K562 (cell line): ENCODE results near the gene YPEL1. TPM values are rescaled to one million over a fixed set of nuclear protein-coding genes. Genes with fewer than 3 reads are reported as not detected.
A peak's percentile ranks its signal among the peaks of the same experiment; 100 is the strongest.

Experiments used
- CBFB ChIP-seq: sonication (generic); formaldehyde crosslinking; IDR thresholded peaks from 2 replicates; pipeline ENCODE4 v1.4.0; 2020; ENCODE audit warnings: mild to moderate bottlenecking, missing genetic modification reagents
- CREB1 ChIP-seq, 2 experiments: sonication (generic) in 1 of 2; formaldehyde crosslinking in 1 of 2; IDR thresholded peaks; 2 replicates each; pipeline versions ENCODE4 v1.6.1 to v1.8.0; 2012 to 2022; ENCODE audit warnings: inconsistent platforms in 1 of 2, mild to moderate bottlenecking in 1 of 2, missing genetic modification reagents in 1 of 2, moderate library complexity in 1 of 2
- EHMT2 ChIP-seq: fragments of 450-650 bp; IDR thresholded peaks from 2 replicates; pipeline ENCODE4 v1.6.1; 2018; ENCODE audit warnings: antibody characterized with exemption
- ETV5 ChIP-seq: sonication (generic); formaldehyde crosslinking; IDR thresholded peaks from 2 replicates; pipeline ENCODE4 v1.4.0; 2020; ENCODE audit warnings: low read depth, mild to moderate bottlenecking, missing genetic modification reagents
- HDAC2 ChIP-seq: fragments of 450-650 bp; IDR thresholded peaks from 2 replicates; pipeline ENCODE4 v1.6.1; 2016; ENCODE audit warnings: mild to moderate bottlenecking
- HDAC8 ChIP-seq: fragments of 450-650 bp; IDR thresholded peaks from 2 replicates; pipeline ENCODE4 v1.6.1; 2016; ENCODE audit warnings: mild to moderate bottlenecking, missing genetic modification characterization, moderate library complexity, missing compliant biosample characterization
- KDM5B ChIP-seq: fragments of 200-600 bp; sonication (generic); IDR thresholded peaks from 2 replicates; pipeline ENCODE4 v1.6.1; 2012; ENCODE audit warnings: low read depth, mild to moderate bottlenecking, moderate library complexity, low read length, control low read depth, inconsistent platforms; ENCODE audit not compliant: insufficient replicate concordance
- MYNN ChIP-seq, 2 experiments: sonication (generic); formaldehyde crosslinking in 1 of 2; IDR thresholded peaks; 2 replicates each; pipeline versions ENCODE4 v1.5.0 to v1.6.1; 2016 to 2020; ENCODE audit warnings: antibody characterized with exemption in 1 of 2, missing genetic modification reagents in 1 of 2
- RHOXF2B ChIP-seq: fragments of 250-450 bp; sonication (Bioruptor Pico); conservative IDR thresholded peaks from 2 replicates; pipeline ENCODE4 v1.5.1; 2021
- SLC30A9 ChIP-seq: fragments of 250-450 bp; sonication (Bioruptor Pico); IDR thresholded peaks from 2 replicates; pipeline ENCODE4 v1.8.0; 2022; ENCODE audit warnings: mild to moderate bottlenecking, moderate library complexity
- SNIP1 ChIP-seq: fragments of 450-650 bp; IDR thresholded peaks from 2 replicates; pipeline ENCODE4 v1.7.1; 2017; ENCODE audit warnings: low read depth, mild to moderate bottlenecking
- SREBF2 ChIP-seq: sonication (generic); formaldehyde crosslinking; IDR thresholded peaks from 2 replicates; pipeline ENCODE4 v1.4.0; 2020; ENCODE audit warnings: mild to moderate bottlenecking, missing genetic modification reagents
- U2AF2 ChIP-seq: fragments of 200-400 bp; formaldehyde crosslinking; optimal IDR thresholded peaks from 2 replicates; pipeline ENCODE3; 2017; ENCODE audit warnings: low read depth, mild to moderate bottlenecking, low read length
- WHSC1 ChIP-seq: IDR thresholded peaks from one replicate; pipeline ENCODE4 v1.6.1; 2012; ENCODE audit warnings: low read length, control low read depth, inconsistent platforms
- ZNF239 ChIP-seq: fragments of 250-450 bp; sonication (Bioruptor Pico); IDR thresholded peaks from 2 replicates; pipeline ENCODE4 v1.4.0; 2020; ENCODE audit warnings: mild to moderate bottlenecking
- polyA plus RNA-seq, 8 experiments: library from polyadenylated mRNA; depleted of rRNA in 4 of 8; stranded (reverse) in 5 of 8; unstranded in 3 of 8; fragments of >200 nt; fragmentation: Nextera tagmentation in 2 of 8; fragmentation: Illumina TruSeq in 1 of 8; extraction: Ambion mirVana in 2 of 8; extraction: Trizol in 1 of 8; gene quantifications; 2 replicates each; pipeline versions ENCODE4 v1.2.1 to v1.2.3, GENCODE V29; 2011 to 2014; ENCODE audit warnings: inconsistent platforms in 1 of 8, missing spikeins in 1 of 8
- total RNA-seq, 7 experiments: library from RNA; depleted of rRNA in 6 of 7; stranded (reverse); fragments of >200 nt in 6 of 7; fragmentation: Illumina TruSeq in 2 of 7; extraction: Trizol in 2 of 7; gene quantifications; 2 replicates each; pipeline versions ENCODE4 v1.2.1 to v1.2.3, GENCODE V29; 2011 to 2021; ENCODE audit warnings: low replicate concordance in 1 of 7
- TF ChIP-seq, protein P1 (sequence below): sonication (generic); formaldehyde crosslinking; IDR thresholded peaks from 2 replicates; pipeline ENCODE4 v1.8.1; 2023; ENCODE audit warnings: mild to moderate bottlenecking, missing genetic modification reagents
- TF ChIP-seq, protein P2 (sequence below): fragments of 150-350 bp; conservative IDR thresholded peaks from 2 replicates; pipeline ENCODE4 v1.6.1; 2014; ENCODE audit warnings: low read length

The YPEL1 gene
- total and polyA plus RNA-seq, 9 of the 15 experiments (the other 6 are each of a cell fraction or from before 2014, with no cell fraction given), result 0.07 to 2.2 (median 0.46) TPM

DNA sequence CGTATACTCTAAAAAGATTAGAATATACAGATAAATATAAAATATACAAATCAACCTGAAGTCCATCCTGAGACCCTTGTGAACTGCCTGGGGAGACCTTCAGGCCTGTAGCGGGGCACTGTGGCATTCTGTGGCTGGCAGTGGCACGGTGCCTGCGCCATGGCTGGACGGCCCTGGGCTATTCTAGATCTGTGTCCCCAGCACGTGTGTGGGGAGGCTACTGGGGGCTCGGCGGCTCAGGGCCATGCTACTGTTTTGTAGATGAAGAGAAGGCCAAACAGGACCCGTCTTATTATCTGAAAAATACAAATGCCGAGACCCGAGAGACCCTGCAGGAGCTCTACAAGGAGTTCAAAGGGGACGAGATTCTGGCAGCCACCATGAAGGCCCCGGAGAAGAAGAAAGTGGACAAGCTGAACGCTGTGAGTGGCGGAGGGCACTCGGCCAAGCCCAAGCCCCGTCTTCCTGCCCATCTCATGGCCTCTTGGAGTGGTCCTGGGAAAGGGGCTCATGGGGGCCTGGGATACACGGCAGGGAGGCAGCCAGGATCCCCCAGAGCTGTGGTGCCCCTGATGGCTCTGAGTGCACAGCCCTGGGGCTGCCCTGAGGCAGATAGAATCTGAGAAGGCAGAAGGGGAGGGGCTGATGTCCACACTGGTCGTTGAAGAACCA, 51.0 kb downstream of the YPEL1 start (continued):
- TF ChIP-seq HDAC8 (tag) (no peak), MYNN (IDR thresholded peaks at IDR 0.05) (peak; percentile 22; the same call in 1 of the 2 replicates), MYNN (CRISPR knock-in tag; IDR thresholded peaks at IDR 0.05) (peak; percentile 47; the same call in 1 of the 2 replicates), SNIP1 (no peak), WHSC1 (peak; percentile 39), SLC30A9 (no peak), SREBF2 (CRISPR knock-in tag) (no peak), CREB1 (IDR thresholded peaks at IDR 0.05) (0 out of 2 replicates have a peak, but pooled peaks have one; percentile 19), CREB1 (CRISPR knock-in tag; IDR thresholded peaks at IDR 0.05) (no peak), RHOXF2B (CRISPR knock-in tag) (no peak), CBFB (CRISPR knock-in tag) (peak; percentile 63; the same call in 1 of the 2 replicates), ETV5 (CRISPR knock-in tag) (no peak), ZNF239 (CRISPR knock-in tag) (no peak), U2AF2 (no peak), HDAC2 (no peak), KDM5B (no peak), EHMT2 (no peak)
- TF ChIP-seq, protein P1, sequence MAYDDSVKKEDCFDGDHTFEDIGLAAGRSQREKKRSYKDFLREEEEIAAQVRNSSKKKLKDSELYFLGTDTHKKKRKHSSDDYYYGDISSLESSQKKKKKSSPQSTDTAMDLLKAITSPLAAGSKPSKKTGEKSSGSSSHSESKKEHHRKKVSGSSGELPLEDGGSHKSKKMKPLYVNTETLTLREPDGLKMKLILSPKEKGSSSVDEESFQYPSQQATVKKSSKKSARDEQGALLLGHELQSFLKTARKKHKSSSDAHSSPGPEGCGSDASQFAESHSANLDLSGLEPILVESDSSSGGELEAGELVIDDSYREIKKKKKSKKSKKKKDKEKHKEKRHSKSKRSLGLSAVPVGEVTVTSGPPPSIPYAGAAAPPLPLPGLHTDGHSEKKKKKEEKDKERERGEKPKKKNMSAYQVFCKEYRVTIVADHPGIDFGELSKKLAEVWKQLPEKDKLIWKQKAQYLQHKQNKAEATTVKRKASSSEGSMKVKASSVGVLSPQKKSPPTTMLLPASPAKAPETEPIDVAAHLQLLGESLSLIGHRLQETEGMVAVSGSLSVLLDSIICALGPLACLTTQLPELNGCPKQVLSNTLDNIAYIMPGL (CRISPR knock-in tag), result 0 out of 2 replicates have a peak, but pooled peaks have one; percentile 26
- TF ChIP-seq, protein P2, sequence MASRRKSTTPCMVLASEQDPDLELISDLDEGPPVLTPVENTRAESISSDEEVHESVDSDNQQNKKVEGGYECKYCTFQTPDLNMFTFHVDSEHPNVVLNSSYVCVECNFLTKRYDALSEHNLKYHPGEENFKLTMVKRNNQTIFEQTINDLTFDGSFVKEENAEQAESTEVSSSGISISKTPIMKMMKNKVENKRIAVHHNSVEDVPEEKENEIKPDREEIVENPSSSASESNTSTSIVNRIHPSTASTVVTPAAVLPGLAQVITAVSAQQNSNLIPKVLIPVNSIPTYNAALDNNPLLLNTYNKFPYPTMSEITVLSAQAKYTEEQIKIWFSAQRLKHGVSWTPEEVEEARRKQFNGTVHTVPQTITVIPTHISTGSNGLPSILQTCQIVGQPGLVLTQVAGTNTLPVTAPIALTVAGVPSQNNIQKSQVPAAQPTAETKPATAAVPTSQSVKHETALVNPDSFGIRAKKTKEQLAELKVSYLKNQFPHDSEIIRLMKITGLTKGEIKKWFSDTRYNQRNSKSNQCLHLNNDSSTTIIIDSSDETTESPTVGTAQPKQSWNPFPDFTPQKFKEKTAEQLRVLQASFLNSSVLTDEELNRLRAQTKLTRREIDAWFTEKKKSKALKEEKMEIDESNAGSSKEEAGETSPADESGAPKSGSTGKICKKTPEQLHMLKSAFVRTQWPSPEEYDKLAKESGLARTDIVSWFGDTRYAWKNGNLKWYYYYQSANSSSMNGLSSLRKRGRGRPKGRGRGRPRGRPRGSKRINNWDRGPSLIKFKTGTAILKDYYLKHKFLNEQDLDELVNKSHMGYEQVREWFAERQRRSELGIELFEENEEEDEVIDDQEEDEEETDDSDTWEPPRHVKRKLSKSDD, result no peak
